Rectal smooth muscle tissue (tissue), 1 donor: ENCODE data around the gene MED31.

Experiments
- H3K27ac ChIP-seq: one replicate; pipeline ENCODE4 v1.7.0; 2013; ENCODE audit warnings: low read depth, low read length, inconsistent platforms
- H3K27me3 ChIP-seq: one replicate; pipeline ENCODE4 v1.7.0; 2013; ENCODE audit warnings: low read length; ENCODE audit not compliant: control insufficient read depth, insufficient read depth
- H3K36me3 ChIP-seq: one replicate; pipeline ENCODE4 v1.7.0; 2013; ENCODE audit warnings: low read length; ENCODE audit not compliant: control insufficient read depth, insufficient read depth
- H3K4me1 ChIP-seq: one replicate; pipeline ENCODE4 v1.7.0; 2013; ENCODE audit warnings: low read length; ENCODE audit not compliant: control insufficient read depth, insufficient read depth
- H3K4me3 ChIP-seq: one replicate; pipeline ENCODE4 v1.7.0; 2013; ENCODE audit warnings: low read length
- H3K9ac ChIP-seq: one replicate; pipeline ENCODE4 v1.7.0; 2013; ENCODE audit warnings: low read length

MED31 gene

GRCh38 chr17:6627019-6627418 lies 24.4 kb downstream of the MED31 start:
- H3K36me3 ChIP-seq, result no peaks in the 10 kb centered on the region
- H3K4me1 ChIP-seq, result no peaks in the 10 kb centered on the region
- H3K9ac ChIP-seq, result no peak overlapping the region
- no peak overlapping the region for H3K27ac ChIP-seq
- no peak overlapping the region for H3K4me3 ChIP-seq
- H3K27me3 ChIP-seq, result no peaks in the 10 kb centered on the region

- Histone ChIP-seq H3K27me3 (no peaks in the 10 kb centered on the region), H3K4me1 (no peaks in the 10 kb centered on the region), H3K36me3 (peaks cover 1% of the 10 kb centered on the region), H3K9ac (no peak overlapping the region), H3K4me3 (no peak overlapping the region), H3K27ac (no peak overlapping the region)
Measured at GRCh38 chr17:6626616-6627015, 24.8 kb downstream of the MED31 start.

- H3K27me3 ChIP-seq, result no peaks in the 10 kb centered on the region
- no peak overlapping the region for H3K9ac ChIP-seq
- no peak overlapping the region for H3K4me3 ChIP-seq
- no peak overlapping the region for H3K27ac ChIP-seq
- peaks cover 3% of the 10 kb centered on the region for H3K4me1 ChIP-seq
- H3K36me3 ChIP-seq, result peaks cover 6% of the 10 kb centered on the region
Measured at GRCh38 chr17:6623941-6624340, 27.5 kb downstream of the MED31 start.

- Histone ChIP-seq H3K9ac (no peak overlapping the region), H3K4me1 (no peaks in the 10 kb centered on the region), H3K4me3 (no peak overlapping the region), H3K27me3 (no peaks in the 10 kb centered on the region), H3K36me3 (peaks cover 28% of the 10 kb centered on the region), H3K27ac (no peak overlapping the region)
Measured at GRCh38 chr17:6611231-6611630, 40.2 kb downstream of the MED31 start.

- no peaks in the 10 kb centered on the region for H3K27me3 ChIP-seq
- peaks cover 37% of the 10 kb centered on the region for H3K36me3 ChIP-seq
Measured at GRCh38 chr17:6610011-6610410, 41.4 kb downstream of the MED31 start.

GRCh38 chr17:6608321-6608720 lies 43.1 kb downstream of the MED31 start:
- H3K9ac ChIP-seq, result no peak overlapping the region
- no peaks in the 10 kb centered on the region for H3K4me1 ChIP-seq
- H3K36me3 ChIP-seq, result peaks cover 37% of the 10 kb centered on the region
- no peak overlapping the region for H3K4me3 ChIP-seq
- no peak overlapping the region for H3K27ac ChIP-seq
- H3K27me3 ChIP-seq, result no peaks in the 10 kb centered on the region

More at GRCh38 chr17:6610011-6610410, 41.4 kb downstream of the MED31 start:
- Histone ChIP-seq H3K4me3 (no peak overlapping the region), H3K4me1 (no peaks in the 10 kb centered on the region), H3K9ac (no peak overlapping the region), H3K27ac (no peak overlapping the region)

GRCh38 chr17:6605142-6605541 lies 46.3 kb downstream of the MED31 start:
- peaks cover 35% of the 10 kb centered on the region for H3K36me3 ChIP-seq

GRCh38 chr17:6603744-6604325 lies 47.6 kb downstream of the MED31 start:
- Histone ChIP-seq H3K4me1 (no peaks in the 10 kb centered on the region), H3K27ac (no peak overlapping the region), H3K36me3 (peaks cover 24% of the 10 kb centered on the region), H3K9ac (no peak overlapping the region), H3K27me3 (no peaks in the 10 kb centered on the region), H3K4me3 (no peak overlapping the region)

More at GRCh38 chr17:6605142-6605541, 46.3 kb downstream of the MED31 start:
- no peaks in the 10 kb centered on the region for H3K27me3 ChIP-seq
- no peak overlapping the region for H3K4me3 ChIP-seq
- no peaks in the 10 kb centered on the region for H3K4me1 ChIP-seq
- H3K9ac ChIP-seq, result no peak overlapping the region
- no peak overlapping the region for H3K27ac ChIP-seq

- H3K36me3 ChIP-seq, result peaks cover 12% of the 10 kb centered on the region
- H3K4me1 ChIP-seq, result peaks cover 2% of the 10 kb centered on the region
- no peak overlapping the region for H3K9ac ChIP-seq
- H3K27me3 ChIP-seq, result no peaks in the 10 kb centered on the region
- no peak overlapping the region for H3K4me3 ChIP-seq
- no peak overlapping the region for H3K27ac ChIP-seq
Measured at GRCh38 chr17:6602141-6602540, 49.3 kb downstream of the MED31 start.

- peaks cover 2% of the 10 kb centered on the region for H3K4me1 ChIP-seq
- peaks cover 8% of the 10 kb centered on the region for H3K36me3 ChIP-seq
- no peak overlapping the region for H3K4me3 ChIP-seq
- no peaks in the 10 kb centered on the region for H3K27me3 ChIP-seq
- no peak overlapping the region for H3K9ac ChIP-seq
- H3K27ac ChIP-seq, result no peak overlapping the region
Measured at GRCh38 chr17:6599364-6599763, 52.0 kb downstream of the MED31 start.

GRCh38 chr17:6597727-6598126 lies 53.7 kb downstream of the MED31 start:
- H3K27ac ChIP-seq, result no peak overlapping the region
- H3K4me1 ChIP-seq, result peaks cover 2% of the 10 kb centered on the region
- H3K27me3 ChIP-seq, result no peaks in the 10 kb centered on the region
- H3K4me3 ChIP-seq, result no peak overlapping the region
- H3K9ac ChIP-seq, result no peak overlapping the region
- H3K36me3 ChIP-seq, result peaks cover 8% of the 10 kb centered on the region

- H3K4me1 ChIP-seq, result peaks cover 2% of the 10 kb centered on the region
- no peak overlapping the region for H3K9ac ChIP-seq
- H3K27me3 ChIP-seq, result no peaks in the 10 kb centered on the region
- H3K27ac ChIP-seq, result no peak overlapping the region
- no peak overlapping the region for H3K4me3 ChIP-seq
- peaks cover 8% of the 10 kb centered on the region for H3K36me3 ChIP-seq
Measured at GRCh38 chr17:6596941-6597340, 54.5 kb downstream of the MED31 start.

- Histone ChIP-seq H3K4me3 (no peak overlapping the region), H3K9ac (no peak overlapping the region), H3K27me3 (no peaks in the 10 kb centered on the region), H3K4me1 (peaks cover 2% of the 10 kb centered on the region), H3K27ac (no peak overlapping the region), H3K36me3 (peaks cover 11% of the 10 kb centered on the region)
Measured at GRCh38 chr17:6596511-6596910, 54.9 kb downstream of the MED31 start.
